HS-5 (cell line): ENCODE results near the gene NBPF20.
"Not testable (repeated sequence)": the region's sequence is repeated elsewhere in the genome, so short reads cannot be mapped to it uniquely, and the experiment has no call there.

Experiments used
- DNase-seq: peaks from one replicate; pipeline ENCODE4 v3.0.0-alpha.2; 2012; ENCODE audit warnings: low read depth

NBPF20 gene

GRCh38 chr1:145424612-145425435, 579 bp downstream of the NBPF20 start:
- DNase-seq, result peak; percentile 46

- DNase-seq, result not testable (repeated sequence)
These were observed 10.3 kb downstream of the NBPF20 start for GRCh38 chr1:145415149-145415548.

- not testable (repeated sequence) for DNase-seq
These were observed 18.1 kb downstream of the NBPF20 start for GRCh38 chr1:145407266-145407665.

GRCh38 chr1:145404949-145405348, 20.5 kb downstream of the NBPF20 start:
- DNase-seq, result not testable (repeated sequence)

- DNase-seq, result not testable (repeated sequence)
These were observed 24.7 kb downstream of the NBPF20 start for GRCh38 chr1:145400701-145401100.
